ENCODE measurements around the gene SIRT6. TPM values are rescaled to one million over a fixed set of nuclear protein-coding genes. Genes with fewer than 3 reads are reported as not detected.
"Not testable (repeated sequence)": the region's sequence is repeated elsewhere in the genome, so short reads cannot be mapped to it uniquely, and the experiment has no call there.

SIRT6 gene
- total and polyA plus RNA-seq, 4 donors, result 13.5 to 26.1 (median 21.5) TPM

GRCh38 chr19:4152241-4152998 is 29.9 kb downstream of the SIRT6 start:
- Histone ChIP-seq H3K9me3 (ENCODE audit: control insufficient read depth, low read length) (no peaks in the 10 kb centered on the region), H3K4me1 (ENCODE audit: control insufficient read depth in 1 of 2, insufficient read depth in 2 of 2, low read length in 2 of 2) (no peaks in the 10 kb centered on the region), H3K27ac (ENCODE audit: low read depth in 1 of 2, low read length in 2 of 2) (no peak overlapping the region), H3K27me3 (ENCODE audit: control insufficient read depth in 1 of 2, insufficient read depth in 2 of 2, low read length in 1 of 2) (no peaks in the 10 kb centered on the region), H3K36me3 (ENCODE audit: control insufficient read depth in 1 of 2, insufficient read depth in 2 of 2, low read length in 1 of 2) (no peaks in the 10 kb centered on the region), H3K4me3 (ENCODE audit: low read length in 2 of 2) (no peak overlapping the region)
- WGBS, 2 donors, result 73 to 74% methylated on average over 10 of the region's 10 CpGs
- ATAC-seq (ENCODE audit: low FRiP score) (no peak), DNase-seq (no peak)
- intact Hi-C loops (cut with DNase I), result no loop called here

- WGBS, 2 donors, result 64 to 67% methylated on average over 6 of the region's 6 CpGs
- ATAC-seq (ENCODE audit: low FRiP score), result no peak
- Histone ChIP-seq H3K9me3 (ENCODE audit: control insufficient read depth, low read length) (no peaks in the 10 kb centered on the region), H3K36me3 (ENCODE audit: control insufficient read depth in 1 of 2, insufficient read depth in 2 of 2, low read length in 1 of 2) (no peaks in the 10 kb centered on the region), H3K27ac (ENCODE audit: low read depth in 1 of 2, low read length in 2 of 2) (no peak overlapping the region), H3K4me3 (ENCODE audit: low read length in 2 of 2) (no peak overlapping the region), H3K27me3 (ENCODE audit: control insufficient read depth in 1 of 2, insufficient read depth in 2 of 2, low read length in 1 of 2) (no peaks in the 10 kb centered on the region), H3K4me1 (ENCODE audit: control insufficient read depth in 1 of 2, insufficient read depth in 2 of 2, low read length in 2 of 2) (no peaks in the 10 kb centered on the region)
- intact Hi-C loops (cut with DNase I), result no loop called here
- no peak for DNase-seq
Observed at GRCh38 chr19:4151623-4152022, 30.7 kb downstream of the SIRT6 start.

DNA sequence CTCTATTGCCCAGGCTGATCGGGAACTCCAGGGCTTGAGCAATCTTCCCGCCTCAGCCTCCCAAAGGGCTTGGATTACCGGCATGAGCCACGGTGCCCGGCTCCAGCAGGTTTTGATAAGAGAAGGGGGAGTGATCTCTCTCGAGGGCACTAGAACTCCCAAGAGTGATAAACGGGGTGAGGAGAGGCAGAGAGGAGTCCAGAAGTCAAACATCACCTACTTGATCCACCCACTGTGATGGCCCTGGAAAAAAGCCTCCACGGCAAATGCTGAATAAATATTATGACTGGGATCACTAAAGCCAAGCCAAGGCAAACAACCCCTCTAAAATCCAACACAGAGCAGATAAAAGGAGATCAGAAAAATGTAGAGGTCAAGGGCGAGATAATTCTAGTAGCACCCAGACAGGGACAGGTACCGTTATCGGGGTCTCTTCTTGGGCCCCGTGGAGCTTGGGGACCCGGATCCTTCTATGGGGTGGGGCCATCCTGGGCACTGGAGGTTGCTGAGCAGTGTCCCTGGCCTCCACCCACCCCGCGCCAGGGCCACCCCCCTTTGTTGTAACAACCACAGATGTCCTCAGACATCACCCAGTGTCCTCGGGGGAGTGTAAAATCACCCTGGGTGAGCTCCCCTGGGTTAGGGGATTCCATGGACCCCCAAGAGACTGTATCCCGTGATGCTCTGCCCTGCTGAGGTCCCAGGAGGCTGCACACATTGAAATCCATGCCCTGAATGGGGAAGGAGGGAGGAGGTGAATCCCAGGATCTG is 32.7 kb downstream of the SIRT6 start:
- 29 to 35% methylated on average over 17 of the region's 17 CpGs for WGBS, 2 donors
- H3K27ac ChIP-seq (ENCODE audit: low read depth in 1 of 2, low read length in 2 of 2), result no peak overlapping the region
- H3K4me3 ChIP-seq (ENCODE audit: low read length in 2 of 2), result no peak overlapping the region
- H3K27me3 ChIP-seq (ENCODE audit: control insufficient read depth in 1 of 2, insufficient read depth in 2 of 2, low read length in 1 of 2), result no peaks in the 10 kb centered on the region
- DNase-seq (no peak), ATAC-seq (ENCODE audit: low FRiP score) (no peak)
- intact Hi-C loops (cut with DNase I), result no loop called here
- no peaks in the 10 kb centered on the region for H3K9me3 ChIP-seq (ENCODE audit: control insufficient read depth, low read length)
- no peaks in the 10 kb centered on the region for H3K36me3 ChIP-seq (ENCODE audit: control insufficient read depth in 1 of 2, insufficient read depth in 2 of 2, low read length in 1 of 2)
- no peaks in the 10 kb centered on the region for H3K4me1 ChIP-seq (ENCODE audit: control insufficient read depth in 1 of 2, insufficient read depth in 2 of 2, low read length in 2 of 2)

- Histone ChIP-seq H3K36me3 (ENCODE audit: control insufficient read depth in 1 of 2, insufficient read depth in 2 of 2, low read length in 1 of 2) (no peaks in the 10 kb centered on the region), H3K4me1 (ENCODE audit: control insufficient read depth in 1 of 2, insufficient read depth in 2 of 2, low read length in 2 of 2) (no peaks in the 10 kb centered on the region), H3K9me3 (ENCODE audit: control insufficient read depth, low read length) (no peaks in the 10 kb centered on the region), H3K27me3 (ENCODE audit: control insufficient read depth in 1 of 2, insufficient read depth in 2 of 2, low read length in 1 of 2) (no peaks in the 10 kb centered on the region), H3K4me3 (ENCODE audit: low read length in 2 of 2) (no peak overlapping the region), H3K27ac (ENCODE audit: low read depth in 1 of 2, low read length in 2 of 2) (no peak overlapping the region)
- no peak for DNase-seq
- ATAC-seq (ENCODE audit: low FRiP score), result no peak
- intact Hi-C loops (cut with DNase I), result no loop called here
- WGBS, 2 donors, result 28 to 33% methylated on average over 7 of the region's 7 CpGs
Observed at GRCh38 chr19:4144666-4145249, 37.6 kb downstream of the SIRT6 start.

DNA sequence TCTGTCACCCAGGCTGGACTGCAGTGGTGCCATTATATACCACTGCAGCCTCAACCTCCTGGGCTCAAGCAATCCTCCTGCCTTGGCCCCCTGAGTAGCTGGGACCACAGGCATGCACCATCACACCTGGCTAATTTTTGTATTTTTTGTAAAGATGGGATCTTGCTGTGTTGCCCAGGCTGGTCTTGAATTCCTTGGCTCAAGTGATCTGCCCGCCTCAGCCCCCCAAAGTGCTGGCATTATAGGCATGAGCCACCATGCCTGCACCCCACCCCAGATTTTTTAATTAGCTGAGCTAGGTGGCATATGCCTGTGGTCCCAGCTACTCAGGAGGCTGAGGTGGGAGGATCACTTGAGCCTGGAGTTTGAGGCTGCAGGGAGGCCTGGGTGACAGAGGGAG is 39.4 kb downstream of the SIRT6 start:
- H3K27me3 ChIP-seq (ENCODE audit: control insufficient read depth in 1 of 2, insufficient read depth in 2 of 2, low read length in 1 of 2); H3K4me1 ChIP-seq (ENCODE audit: control insufficient read depth in 1 of 2, insufficient read depth in 2 of 2, low read length in 2 of 2); H3K36me3 ChIP-seq (ENCODE audit: control insufficient read depth in 1 of 2, insufficient read depth in 2 of 2, low read length in 1 of 2); H3K27ac ChIP-seq (ENCODE audit: low read depth in 1 of 2, low read length in 2 of 2); H3K9me3 ChIP-seq (ENCODE audit: control insufficient read depth, low read length); ATAC-seq (ENCODE audit: low FRiP score); H3K4me3 ChIP-seq (ENCODE audit: low read length in 2 of 2); DNase-seq; intact Hi-C loops (cut with DNase I): not testable (repeated sequence)
- 77 to 84% methylated on average over 1 of the region's 1 CpG for WGBS, 2 donors

- WGBS, 2 donors, result 26 to 28% methylated on average over 12 of the region's 12 CpGs
- Histone ChIP-seq H3K27me3 (ENCODE audit: control insufficient read depth in 1 of 2, insufficient read depth in 2 of 2, low read length in 1 of 2) (no peaks in the 10 kb centered on the region), H3K27ac (ENCODE audit: low read depth in 1 of 2, low read length in 2 of 2) (no peak overlapping the region), H3K4me1 (ENCODE audit: control insufficient read depth in 1 of 2, insufficient read depth in 2 of 2, low read length in 2 of 2) (no peaks in the 10 kb centered on the region), H3K9me3 (ENCODE audit: control insufficient read depth, low read length) (no peaks in the 10 kb centered on the region), H3K4me3 (ENCODE audit: low read length in 2 of 2) (no peak overlapping the region), H3K36me3 (ENCODE audit: control insufficient read depth in 1 of 2, insufficient read depth in 2 of 2, low read length in 1 of 2) (no peaks in the 10 kb centered on the region)
- ATAC-seq (ENCODE audit: low FRiP score) (peak; percentile 77), DNase-seq (no peak)
- intact Hi-C loops (cut with DNase I), result no loop called here
Observed at GRCh38 chr19:4140237-4140711, 42.1 kb downstream of the SIRT6 start.

DNA sequence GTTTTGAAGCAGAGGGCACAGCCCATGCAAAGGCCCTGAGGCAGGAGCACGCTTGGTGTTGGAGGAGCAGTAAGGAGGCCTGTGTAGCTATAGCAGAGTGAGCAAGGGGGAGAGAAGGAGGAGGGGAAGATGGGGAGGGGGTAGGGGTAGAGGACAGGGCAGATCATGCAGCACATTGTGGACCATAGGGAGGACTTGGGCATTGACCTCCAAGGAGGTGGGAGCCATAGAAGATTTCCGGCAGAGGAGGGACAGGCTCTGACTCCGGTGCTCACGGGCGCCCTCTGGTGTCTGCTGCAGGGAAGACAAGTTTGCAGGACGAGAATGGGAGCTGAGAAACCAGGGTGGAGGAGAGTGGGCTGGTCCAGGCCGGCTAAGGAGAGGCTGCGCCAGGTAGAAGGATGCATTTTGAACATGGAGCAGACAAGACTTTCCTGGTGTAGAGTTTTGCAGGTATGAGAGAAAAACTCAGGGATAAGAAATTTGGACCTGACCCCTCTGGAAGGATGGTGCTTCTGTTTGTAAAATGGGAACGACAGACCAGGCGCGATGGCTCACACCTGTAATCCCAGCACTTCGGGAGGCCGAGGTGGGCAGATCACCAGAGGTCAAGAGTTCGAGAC is 42.6 kb downstream of the SIRT6 start:
- Histone ChIP-seq H3K4me1 (ENCODE audit: control insufficient read depth in 1 of 2, insufficient read depth in 2 of 2, low read length in 2 of 2) (no peaks in the 10 kb centered on the region), H3K27ac (ENCODE audit: low read depth in 1 of 2, low read length in 2 of 2) (no peak overlapping the region), H3K9me3 (ENCODE audit: control insufficient read depth, low read length) (no peaks in the 10 kb centered on the region), H3K36me3 (ENCODE audit: control insufficient read depth in 1 of 2, insufficient read depth in 2 of 2, low read length in 1 of 2) (no peaks in the 10 kb centered on the region), H3K4me3 (ENCODE audit: low read length in 2 of 2) (no peak overlapping the region), H3K27me3 (ENCODE audit: control insufficient read depth in 1 of 2, insufficient read depth in 2 of 2, low read length in 1 of 2) (no peaks in the 10 kb centered on the region)
- ATAC-seq (ENCODE audit: low FRiP score) (peak; percentile 85), DNase-seq (peak; percentile 83 to 94)
- WGBS, 2 donors, result 38 to 39% methylated on average over 14 of the region's 14 CpGs
- intact Hi-C loops (cut with DNase I), result no loop called here

GRCh38 chr19:4138445-4138844 is 43.9 kb downstream of the SIRT6 start:
- DNase-seq (no peak), ATAC-seq (ENCODE audit: low FRiP score) (no peak)
- WGBS, 2 donors, result 79 to 82% methylated on average over 5 of the region's 5 CpGs
- Histone ChIP-seq H3K27ac (ENCODE audit: low read depth in 1 of 2, low read length in 2 of 2) (no peak overlapping the region), H3K36me3 (ENCODE audit: control insufficient read depth in 1 of 2, insufficient read depth in 2 of 2, low read length in 1 of 2) (no peaks in the 10 kb centered on the region), H3K4me3 (ENCODE audit: low read length in 2 of 2) (no peak overlapping the region), H3K27me3 (ENCODE audit: control insufficient read depth in 1 of 2, insufficient read depth in 2 of 2, low read length in 1 of 2) (no peaks in the 10 kb centered on the region), H3K4me1 (ENCODE audit: control insufficient read depth in 1 of 2, insufficient read depth in 2 of 2, low read length in 2 of 2) (no peaks in the 10 kb centered on the region), H3K9me3 (ENCODE audit: control insufficient read depth, low read length) (no peaks in the 10 kb centered on the region)
- intact Hi-C loops (cut with DNase I), result no loop called here
